ENCODE data around the gene FOXC1. TPM values are rescaled to one million over a fixed set of nuclear protein-coding genes. Genes with fewer than 3 reads are reported as not detected.

FOXC1 gene
- total and polyA plus RNA-seq, 7 experiments from 2014 or later = not detected

DNA sequence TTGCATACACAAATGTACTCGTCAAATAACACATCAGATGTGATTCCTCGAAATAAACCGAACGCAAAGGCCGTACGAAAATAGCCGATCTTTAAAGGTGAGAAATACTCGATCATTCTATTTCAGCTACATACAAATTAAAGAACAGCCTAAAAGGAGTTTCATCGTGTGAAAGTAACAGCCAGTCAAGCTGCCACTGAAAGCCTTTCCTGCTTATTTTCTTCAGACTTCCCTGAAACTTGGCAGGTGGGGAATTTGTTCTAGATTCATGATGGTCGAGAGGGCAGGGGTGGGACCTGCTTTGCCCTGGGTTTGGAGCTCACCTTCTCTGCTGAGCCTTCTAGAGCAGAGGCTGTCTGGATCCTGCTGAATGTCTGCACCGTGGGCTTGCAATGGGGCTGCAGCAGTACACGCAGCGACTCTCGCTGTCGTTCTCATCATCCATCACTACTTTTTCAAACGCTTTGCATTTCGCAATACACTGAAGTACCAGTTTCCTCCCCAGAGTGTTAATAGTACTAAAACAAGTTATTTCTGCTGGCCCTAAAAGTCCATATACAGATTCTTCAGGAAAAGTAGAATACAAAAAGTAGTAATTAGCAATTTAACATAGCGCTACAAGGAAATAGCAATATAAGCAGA is 16.2 kb downstream of the FOXC1 start:
- H3K4me3 Mint-ChIP-seq = peak overlapping the region; percentile 12 to 89 (median 82)
- Histone ChIP-seq H3K27ac (ENCODE audit: low read depth, low read length) (no peak overlapping the region), H3K9me3 (ENCODE audit: control insufficient read depth in 2 of 3, low read length in 3 of 3) (no peaks in the 10 kb centered on the region), H3K27me3 (ENCODE audit: control insufficient read depth in 2 of 2, insufficient read depth in 2 of 2, low read length in 2 of 2) (peaks cover 7 to 16% of the 10 kb centered on the region in 2 donors), H3K36me3 (ENCODE audit: control insufficient read depth in 2 of 3, insufficient read depth in 3 of 3, low read length in 3 of 3) (no peaks in the 10 kb centered on the region), H3K4me3 (ENCODE audit: low read length) (no peak overlapping the region), H3K4me1 (ENCODE audit: control insufficient read depth in 2 of 2, insufficient read depth in 2 of 2, low read length in 2 of 2) (peaks cover 12% of the 10 kb centered on the region in 2 donors)
- ATAC-seq = no peak
- intact Hi-C loops (cut with micrococcal nuclease) = no loop called here
- peaks cover 65 to 76% (median 68%) of the 10 kb centered on the region in 5 donors for H3K27me3 Mint-ChIP-seq
- no peak for DNase-seq
- ChIA-PET POLR2A (interaction anchor here (0.5 to 0.9 kb wide), 2 partner anchors 18 to 29 kb away, joined by 3 read pairs; no protein-coding TSS in a partner anchor), CTCF (interaction anchor here (2.3 kb wide), 1 partner anchor 20 kb away, joined by 7 read pairs; no protein-coding TSS in a partner anchor)
- peaks cover 5 to 41% (median 27%) of the 10 kb centered on the region in 5 donors for H3K36me3 Mint-ChIP-seq
- H3K4me1 Mint-ChIP-seq = peaks cover 10 to 17% (median 16%) of the 10 kb centered on the region in 7 donors
- peak overlapping the region in 1 of 9 donors; percentile 8 for H3K27ac Mint-ChIP-seq
- H3K9me3 Mint-ChIP-seq = peaks cover 0 to 3% (median 0%) of the 10 kb centered on the region in 11 donors

DNA sequence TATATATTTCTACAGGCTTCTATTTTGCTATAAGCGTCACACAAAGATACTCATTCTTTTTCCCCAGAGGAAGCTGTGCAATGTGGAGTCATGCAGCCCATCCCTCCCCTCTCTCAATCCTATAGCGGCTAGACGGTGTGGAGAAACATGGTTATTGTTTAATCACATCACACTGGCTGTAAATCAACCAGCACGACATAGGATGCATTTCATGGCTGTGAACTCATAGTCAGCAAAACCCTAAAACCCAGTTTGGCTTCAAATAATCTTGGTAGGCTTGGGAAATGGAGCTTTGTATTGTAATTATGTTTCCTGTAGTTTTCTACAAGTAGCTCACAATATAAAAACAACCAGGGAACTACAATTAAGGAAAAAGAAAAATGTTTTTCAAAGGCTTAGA is 16.8 kb downstream of the FOXC1 start:
- peaks cover 5 to 38% (median 25%) of the 10 kb centered on the region in 5 donors for H3K36me3 Mint-ChIP-seq
- H3K4me3 ChIP-seq (ENCODE audit: low read length) = no peak overlapping the region
- ATAC-seq = no peak
- H3K36me3 ChIP-seq (ENCODE audit: control insufficient read depth in 2 of 3, insufficient read depth in 3 of 3, low read length in 3 of 3) = no peaks in the 10 kb centered on the region
- POLR2A ChIA-PET = interaction anchor here (0.5 kb wide), 1 partner anchor 28 kb away, joined by 3 read pairs; no protein-coding TSS in a partner anchor
- peaks cover 0 to 3% (median 0%) of the 10 kb centered on the region in 11 donors for H3K9me3 Mint-ChIP-seq
- DNase-seq = no peak
- peaks cover 7 to 16% of the 10 kb centered on the region in 2 donors for H3K27me3 ChIP-seq (ENCODE audit: control insufficient read depth in 2 of 2, insufficient read depth in 2 of 2, low read length in 2 of 2)
- no peak overlapping the region for H3K27ac Mint-ChIP-seq
- peak overlapping the region in 8 of 10 donors; percentile 15 to 89 (median 72) for H3K4me3 Mint-ChIP-seq
- CTCF ChIA-PET = interaction anchor here (2.3 kb wide), 1 partner anchor 20 kb away, joined by 7 read pairs; no protein-coding TSS in a partner anchor
- intact Hi-C loops (cut with micrococcal nuclease) = no loop called here
- no peak overlapping the region for H3K27ac ChIP-seq (ENCODE audit: low read depth, low read length)
- H3K27me3 Mint-ChIP-seq = peaks cover 61 to 72% (median 65%) of the 10 kb centered on the region in 5 donors
- peaks cover 10 to 17% (median 16%) of the 10 kb centered on the region in 7 donors for H3K4me1 Mint-ChIP-seq
- H3K4me1 ChIP-seq (ENCODE audit: control insufficient read depth in 2 of 2, insufficient read depth in 2 of 2, low read length in 2 of 2) = peaks cover 12% of the 10 kb centered on the region in 2 donors
- H3K9me3 ChIP-seq (ENCODE audit: control insufficient read depth in 2 of 3, low read length in 3 of 3) = no peaks in the 10 kb centered on the region

DNA sequence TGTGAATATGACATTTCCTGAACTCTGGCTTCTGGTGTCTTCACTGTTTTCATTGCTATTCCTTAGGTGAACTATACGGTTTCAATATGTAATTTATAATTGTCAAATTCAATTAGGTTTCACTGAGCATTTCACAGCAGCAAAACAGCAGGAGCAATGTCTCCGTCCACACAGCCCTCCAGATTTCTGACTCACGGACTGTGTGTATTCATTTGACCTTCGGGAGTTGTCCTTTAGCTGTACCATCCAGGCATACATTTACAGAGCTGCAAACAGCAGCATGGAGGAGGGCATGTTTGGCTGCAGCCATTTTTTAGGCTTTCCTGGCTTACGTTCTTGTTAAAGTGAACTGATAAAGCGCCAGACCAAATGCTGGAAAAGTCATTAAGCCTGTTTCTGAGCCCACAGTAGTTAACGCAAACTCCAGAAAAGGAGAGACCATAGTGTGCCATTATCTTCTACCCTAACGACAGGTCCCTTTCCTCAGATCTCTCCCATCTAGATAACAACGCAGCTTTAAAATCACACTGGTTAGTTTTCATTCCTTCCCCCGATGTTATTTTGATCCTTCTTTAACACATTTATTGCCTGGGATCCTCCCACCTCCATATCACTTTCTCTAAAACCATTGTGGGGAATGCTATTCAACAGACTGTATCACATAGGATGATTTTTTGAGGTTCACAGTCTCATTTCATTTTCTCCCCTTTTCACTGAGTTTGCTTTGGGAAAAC is 18.3 kb downstream of the FOXC1 start:
- Histone ChIP-seq H3K27me3 (ENCODE audit: control insufficient read depth in 2 of 2, insufficient read depth in 2 of 2, low read length in 2 of 2) (peaks cover 7 to 16% of the 10 kb centered on the region in 2 donors), H3K9me3 (ENCODE audit: control insufficient read depth in 2 of 3, low read length in 3 of 3) (no peaks in the 10 kb centered on the region), H3K36me3 (ENCODE audit: control insufficient read depth in 2 of 3, insufficient read depth in 3 of 3, low read length in 3 of 3) (no peaks in the 10 kb centered on the region), H3K27ac (ENCODE audit: low read depth, low read length) (no peak overlapping the region), H3K4me1 (ENCODE audit: control insufficient read depth in 2 of 2, insufficient read depth in 2 of 2, low read length in 2 of 2) (peaks cover 12% of the 10 kb centered on the region in 2 donors), H3K4me3 (ENCODE audit: low read length) (no peak overlapping the region)
- DNase-seq (no peak), ATAC-seq (no peak)
- H3K27ac Mint-ChIP-seq = no peak overlapping the region
- H3K4me3 Mint-ChIP-seq = peak overlapping the region in 1 of 10 donors; percentile 35
- peaks cover 48 to 60% (median 54%) of the 10 kb centered on the region in 5 donors for H3K27me3 Mint-ChIP-seq
- intact Hi-C loops (cut with micrococcal nuclease) = no loop called here
- peaks cover 0 to 2% (median 0%) of the 10 kb centered on the region in 11 donors for H3K9me3 Mint-ChIP-seq
- peaks cover 10 to 17% (median 16%) of the 10 kb centered on the region in 7 donors for H3K4me1 Mint-ChIP-seq
- ChIA-PET POLR2A (interaction anchor here (0.6 kb wide), 1 partner anchor 36 kb away, joined by 3 read pairs; no protein-coding TSS in a partner anchor), CTCF (interaction anchor here (2.3 kb wide), 1 partner anchor 22 kb away, joined by 7 read pairs; no protein-coding TSS in a partner anchor)
- H3K36me3 Mint-ChIP-seq = peaks cover 2 to 29% (median 15%) of the 10 kb centered on the region in 5 donors

DNA sequence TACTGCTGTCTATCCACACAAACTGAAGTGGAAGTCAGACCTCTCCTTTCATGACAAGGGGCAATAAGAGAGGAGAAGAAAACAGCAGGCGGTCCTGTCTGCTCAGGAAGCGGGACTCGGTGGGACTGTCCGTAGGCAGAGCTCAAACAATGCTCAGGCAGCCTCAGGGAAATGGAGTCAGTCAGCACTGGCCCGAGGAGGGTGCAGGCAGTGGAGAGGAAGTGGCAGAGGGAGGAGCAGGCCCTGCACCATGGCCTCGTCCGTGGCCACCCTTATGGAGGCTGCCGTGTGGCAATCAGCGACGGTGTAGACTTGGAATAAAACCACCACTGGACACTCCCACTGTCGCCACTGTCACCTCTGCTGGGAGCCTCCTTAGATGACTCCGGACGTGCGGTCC is 19.6 kb downstream of the FOXC1 start:
- no peak overlapping the region for H3K4me3 ChIP-seq (ENCODE audit: low read length)
- H3K27ac ChIP-seq (ENCODE audit: low read depth, low read length) = no peak overlapping the region
- intact Hi-C loops (cut with micrococcal nuclease) = no loop called here
- H3K27me3 ChIP-seq (ENCODE audit: control insufficient read depth in 2 of 2, insufficient read depth in 2 of 2, low read length in 2 of 2) = peaks cover 7 to 16% of the 10 kb centered on the region in 2 donors
- ChIA-PET POLR2A (no interaction called here), CTCF (no interaction called here)
- DNase-seq = no peak
- H3K36me3 ChIP-seq (ENCODE audit: control insufficient read depth in 2 of 3, insufficient read depth in 3 of 3, low read length in 3 of 3) = no peaks in the 10 kb centered on the region
- H3K9me3 ChIP-seq (ENCODE audit: control insufficient read depth in 2 of 3, low read length in 3 of 3) = no peaks in the 10 kb centered on the region
- Mint-ChIP-seq H3K4me1 (peaks cover 10 to 17% (median 16%) of the 10 kb centered on the region in 7 donors), H3K36me3 (peaks cover 2 to 26% (median 11%) of the 10 kb centered on the region in 5 donors), H3K4me3 (no peak overlapping the region), H3K9me3 (peaks cover 0 to 2% (median 0%) of the 10 kb centered on the region in 11 donors), H3K27ac (no peak overlapping the region), H3K27me3 (peaks cover 43 to 62% (median 50%) of the 10 kb centered on the region in 5 donors)
- ATAC-seq = no peak
- H3K4me1 ChIP-seq (ENCODE audit: control insufficient read depth in 2 of 2, insufficient read depth in 2 of 2, low read length in 2 of 2) = peaks cover 12% of the 10 kb centered on the region in 2 donors

DNA sequence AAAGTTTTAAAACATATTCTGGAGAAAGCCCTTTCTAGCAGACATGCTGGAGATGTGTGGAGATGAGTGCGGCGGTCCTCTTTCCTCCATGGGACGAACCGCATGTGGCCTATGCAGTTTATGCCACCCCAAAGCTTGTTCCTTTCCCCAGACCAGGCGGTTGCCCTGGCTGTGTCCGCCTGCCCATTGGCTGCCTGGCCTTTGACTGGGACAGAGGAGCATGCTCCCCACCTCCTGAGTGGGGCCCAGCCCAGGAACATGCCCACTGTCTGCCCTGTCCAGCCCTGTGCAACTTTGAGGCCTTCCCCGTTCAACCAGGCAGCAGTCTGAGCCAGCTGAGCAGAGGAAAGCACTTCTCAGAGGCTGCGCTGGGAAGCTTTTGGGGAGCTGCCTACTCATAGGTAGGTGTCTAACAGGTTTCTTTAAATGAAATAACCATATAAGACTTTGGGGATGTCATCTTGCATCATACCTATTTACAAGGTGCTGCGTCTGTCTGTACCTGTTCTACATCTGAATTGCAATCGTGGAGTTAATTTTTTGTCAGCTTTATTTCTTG is 20.6 kb downstream of the FOXC1 start:
- no peak for DNase-seq
- ChIA-PET CTCF (no interaction called here), POLR2A (no interaction called here)
- Mint-ChIP-seq H3K4me1 (peaks cover 5 to 13% (median 11%) of the 10 kb centered on the region in 7 donors), H3K36me3 (peaks cover 2 to 27% (median 13%) of the 10 kb centered on the region in 5 donors), H3K27me3 (peaks cover 43 to 63% (median 49%) of the 10 kb centered on the region in 5 donors), H3K9me3 (peaks cover 0 to 2% (median 0%) of the 10 kb centered on the region in 11 donors), H3K27ac (no peak overlapping the region), H3K4me3 (no peak overlapping the region)
- no peak overlapping the region for H3K27ac ChIP-seq (ENCODE audit: low read depth, low read length)
- no peak for ATAC-seq
- H3K27me3 ChIP-seq (ENCODE audit: control insufficient read depth in 2 of 2, insufficient read depth in 2 of 2, low read length in 2 of 2) = peaks cover 3 to 13% of the 10 kb centered on the region in 2 donors
- intact Hi-C loops (cut with micrococcal nuclease) = no loop called here
- no peak overlapping the region for H3K4me3 ChIP-seq (ENCODE audit: low read length)
- H3K36me3 ChIP-seq (ENCODE audit: control insufficient read depth in 2 of 3, insufficient read depth in 3 of 3, low read length in 3 of 3) = no peaks in the 10 kb centered on the region
- peaks cover 5 to 10% of the 10 kb centered on the region in 2 donors for H3K4me1 ChIP-seq (ENCODE audit: control insufficient read depth in 2 of 2, insufficient read depth in 2 of 2, low read length in 2 of 2)
- no peaks in the 10 kb centered on the region for H3K9me3 ChIP-seq (ENCODE audit: control insufficient read depth in 2 of 3, low read length in 3 of 3)

DNA sequence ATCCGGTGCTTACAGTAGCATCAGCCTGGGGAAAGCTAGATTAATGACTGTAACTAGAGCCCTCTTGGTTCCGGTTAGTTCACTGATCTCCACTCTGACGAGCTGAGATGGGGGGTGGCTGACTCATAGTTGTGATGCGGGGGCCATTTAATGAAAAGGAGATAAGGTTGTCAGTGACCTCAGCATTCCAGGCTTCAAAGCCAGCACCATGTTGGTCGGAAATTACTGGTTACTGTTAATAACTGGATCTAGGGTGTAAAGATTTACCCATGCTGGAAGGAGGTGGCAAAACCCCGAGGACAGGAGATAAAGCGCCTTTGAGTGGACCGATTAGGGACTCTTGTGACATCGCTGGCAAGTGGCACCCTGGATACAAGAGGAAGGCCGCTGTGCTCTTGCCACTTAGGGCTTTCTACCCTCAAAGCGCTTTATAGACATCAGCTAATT is 21.1 kb downstream of the FOXC1 start:
- ChIA-PET POLR2A (no interaction called here), CTCF (no interaction called here)
- peaks cover 38 to 60% (median 44%) of the 10 kb centered on the region in 5 donors for H3K27me3 Mint-ChIP-seq
- ATAC-seq (no peak), DNase-seq (no peak)
- no peaks in the 10 kb centered on the region for H3K9me3 Mint-ChIP-seq
- intact Hi-C loops (cut with micrococcal nuclease) = no loop called here
- no peak overlapping the region for H3K27ac Mint-ChIP-seq
- no peaks in the 10 kb centered on the region for H3K9me3 ChIP-seq (ENCODE audit: control insufficient read depth in 2 of 3, low read length in 3 of 3)
- H3K4me1 ChIP-seq (ENCODE audit: control insufficient read depth in 2 of 2, insufficient read depth in 2 of 2, low read length in 2 of 2) = peaks cover 0 to 5% of the 10 kb centered on the region in 2 donors
- no peak overlapping the region for H3K4me3 ChIP-seq (ENCODE audit: low read length)
- no peak overlapping the region for H3K4me3 Mint-ChIP-seq
- H3K27ac ChIP-seq (ENCODE audit: low read depth, low read length) = no peak overlapping the region
- no peaks in the 10 kb centered on the region for H3K36me3 ChIP-seq (ENCODE audit: control insufficient read depth in 2 of 3, insufficient read depth in 3 of 3, low read length in 3 of 3)
- peaks cover under 1 to 8% (median 7%) of the 10 kb centered on the region in 7 donors for H3K4me1 Mint-ChIP-seq
- H3K36me3 Mint-ChIP-seq = peaks cover 0 to 31% (median 16%) of the 10 kb centered on the region in 5 donors
- H3K27me3 ChIP-seq (ENCODE audit: control insufficient read depth in 2 of 2, insufficient read depth in 2 of 2, low read length in 2 of 2) = peaks cover 0 to 10% of the 10 kb centered on the region in 2 donors
